ENCODE results near the gene NUTM1.

DNA sequence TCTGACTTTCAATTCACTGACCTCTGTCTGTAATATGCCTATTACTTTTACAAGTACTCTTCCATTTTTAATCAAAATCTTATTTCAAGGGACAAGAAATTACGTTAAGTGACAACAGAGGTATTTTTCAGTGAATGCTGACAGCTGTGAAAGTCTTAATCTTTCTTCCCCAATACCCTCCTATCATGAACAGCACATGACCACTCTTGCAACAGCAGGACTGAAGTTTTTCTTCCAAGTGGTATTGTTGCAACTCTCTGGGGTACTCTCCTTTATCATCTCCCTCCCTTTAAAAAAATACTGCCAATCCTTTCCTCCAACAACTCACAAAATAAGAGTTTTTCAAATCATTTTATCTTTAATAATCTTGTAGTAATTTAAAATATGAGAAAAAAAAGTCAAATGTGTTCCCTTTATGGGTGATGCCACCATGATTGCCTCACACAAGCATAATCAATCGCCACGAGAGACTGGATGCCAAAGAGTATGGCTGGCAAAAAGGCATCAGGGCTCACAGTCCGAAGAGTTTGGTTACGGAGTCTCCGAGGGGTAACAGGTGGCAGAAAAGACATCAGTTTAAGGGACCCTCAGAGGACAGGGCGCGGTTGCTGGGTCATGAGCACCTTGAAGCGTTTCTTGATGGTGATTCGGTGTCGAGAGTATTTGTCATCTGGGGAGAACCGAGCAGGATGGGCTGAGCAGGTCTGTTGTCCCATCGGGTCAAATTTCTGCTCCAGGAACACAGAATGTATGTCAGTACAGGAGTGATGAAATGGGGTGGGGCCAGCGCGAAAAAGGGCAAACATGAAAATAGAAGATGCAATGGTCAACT, 1.5 kb upstream of the NUTM1 start:
- TF ChIP-seq TAF1 (IDR thresholded peaks at IDR 0.05; ENCODE audit: borderline replicate concordance, insufficient read depth, low read length) (no peak), FOXP2 (optimal IDR thresholded peaks at IDR 0.05; ENCODE audit: borderline replicate concordance, extremely low read depth, extremely low read length, insufficient read depth) (no peak)
